Hematopoietic multipotent progenitor cell treated with erythropoietin and hydrocortisone succinate and interleukin-3 and kit ligand, for 4 days (in vitro differentiated cells): ENCODE results near the gene CEP170B.
A peak's percentile ranks its signal among the peaks of the same experiment; 100 is the strongest.

ENCODE experiments used
- DNase-seq: peaks from one replicate; pipeline ENCODE4 v3.0.0-alpha.2; 2015

CEP170B gene

DNA sequence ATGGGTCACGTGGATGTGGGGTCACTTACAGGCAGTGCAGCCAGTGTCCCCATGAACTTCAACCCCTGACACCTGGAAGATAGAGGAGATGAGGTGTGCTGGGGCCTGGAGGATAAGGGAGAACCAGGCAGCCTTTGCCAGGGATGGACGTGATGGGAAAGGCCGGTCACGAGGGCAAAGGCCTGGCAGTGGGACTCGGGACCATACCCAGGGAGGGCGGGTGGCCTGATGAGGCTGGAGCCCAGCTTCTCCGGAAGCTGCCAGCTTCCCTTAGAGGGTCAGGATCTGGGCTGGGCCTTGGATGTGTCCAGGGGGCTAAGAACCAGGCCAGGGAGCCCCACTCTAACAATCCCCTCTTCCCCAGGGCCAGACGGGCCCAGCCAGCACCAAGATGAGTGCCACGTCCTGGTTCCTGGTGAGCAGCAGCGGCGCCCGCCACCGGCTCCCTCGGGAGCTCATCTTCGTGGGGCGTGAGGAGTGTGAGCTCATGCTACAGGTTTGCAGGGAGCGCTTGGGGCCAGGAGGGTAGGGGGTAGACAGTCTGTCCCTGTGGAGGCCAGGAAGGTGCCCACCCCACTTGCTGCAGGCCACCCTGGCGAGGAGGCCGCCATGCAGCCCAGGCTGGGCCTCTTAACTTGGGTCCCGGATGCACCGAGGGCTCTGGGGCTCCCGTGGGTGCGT is 3.1 kb downstream of the CEP170B start:
- DNase-seq, result no peak

DNA sequence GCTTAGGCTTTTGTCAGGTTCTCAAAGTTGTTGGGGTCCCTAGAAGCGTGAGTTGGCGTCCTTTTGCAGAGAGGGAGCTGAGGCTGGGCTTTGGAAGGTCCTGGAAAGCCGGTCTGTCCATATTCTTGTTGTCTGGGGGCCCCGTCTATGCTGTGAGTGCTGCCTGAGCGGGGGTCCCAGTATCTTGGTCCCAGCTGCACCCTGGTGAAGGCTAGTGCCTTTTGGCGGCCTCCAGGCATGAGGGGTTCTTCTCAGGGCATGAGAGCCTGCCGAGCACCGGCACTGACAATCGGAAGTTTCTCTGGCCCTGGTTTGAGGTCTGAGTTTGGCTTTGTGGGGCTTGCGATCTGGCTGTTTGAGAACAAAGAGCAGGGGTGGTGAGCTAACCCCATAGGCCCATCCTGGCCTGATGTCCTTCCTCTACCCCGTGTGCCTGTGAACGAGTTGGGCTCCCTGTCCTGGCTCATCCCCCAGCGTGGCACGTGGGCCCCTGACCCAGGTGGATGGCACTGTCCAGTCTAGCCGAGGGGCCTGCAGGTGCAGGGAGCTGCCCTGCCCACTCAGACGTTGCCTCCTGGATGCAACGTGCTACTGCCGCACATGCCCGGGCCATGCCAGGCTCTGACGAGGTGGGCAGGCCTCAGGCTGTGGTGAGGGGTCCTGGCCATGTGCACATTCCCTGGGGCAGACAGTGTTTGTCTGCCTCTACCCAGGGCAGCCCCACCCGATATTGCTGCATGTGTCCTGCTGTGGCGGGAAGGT is 3.9 kb downstream of the CEP170B start:
- no peak for DNase-seq

DNA sequence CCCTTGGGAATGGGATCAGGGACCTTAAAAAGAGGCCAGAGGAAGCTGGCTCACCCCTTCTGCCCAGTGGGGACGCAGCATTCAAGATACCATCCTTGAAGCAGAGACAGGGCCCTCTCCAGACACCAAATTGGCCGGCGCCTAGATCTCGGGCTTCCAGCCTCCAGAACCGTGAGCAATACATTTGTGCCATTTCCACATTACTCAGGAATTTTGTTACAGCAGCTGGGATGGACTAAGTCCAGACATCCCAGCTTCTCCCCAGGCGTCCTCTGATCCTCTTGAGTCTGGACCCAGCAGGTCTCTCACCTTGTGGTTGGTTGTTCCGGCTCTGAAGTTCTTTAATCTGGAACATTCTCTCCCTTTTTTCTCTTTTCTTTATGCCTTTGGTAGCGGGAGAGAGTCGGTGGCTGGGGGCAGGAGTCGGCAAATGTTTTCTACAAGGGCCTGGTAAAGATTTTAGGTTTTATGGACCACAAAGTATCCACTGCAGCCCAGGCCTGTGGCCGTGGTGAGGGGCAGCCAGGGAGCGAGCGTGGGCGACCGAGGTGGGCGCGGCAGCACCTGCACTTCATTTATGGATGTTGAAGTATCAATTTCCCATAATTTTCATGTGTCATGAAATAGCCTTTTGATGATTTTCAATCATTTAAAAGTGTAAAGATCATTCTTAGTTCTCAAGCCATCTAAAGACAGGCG is 4.8 kb downstream of the CEP170B start:
- DNase-seq, result no peak

DNA sequence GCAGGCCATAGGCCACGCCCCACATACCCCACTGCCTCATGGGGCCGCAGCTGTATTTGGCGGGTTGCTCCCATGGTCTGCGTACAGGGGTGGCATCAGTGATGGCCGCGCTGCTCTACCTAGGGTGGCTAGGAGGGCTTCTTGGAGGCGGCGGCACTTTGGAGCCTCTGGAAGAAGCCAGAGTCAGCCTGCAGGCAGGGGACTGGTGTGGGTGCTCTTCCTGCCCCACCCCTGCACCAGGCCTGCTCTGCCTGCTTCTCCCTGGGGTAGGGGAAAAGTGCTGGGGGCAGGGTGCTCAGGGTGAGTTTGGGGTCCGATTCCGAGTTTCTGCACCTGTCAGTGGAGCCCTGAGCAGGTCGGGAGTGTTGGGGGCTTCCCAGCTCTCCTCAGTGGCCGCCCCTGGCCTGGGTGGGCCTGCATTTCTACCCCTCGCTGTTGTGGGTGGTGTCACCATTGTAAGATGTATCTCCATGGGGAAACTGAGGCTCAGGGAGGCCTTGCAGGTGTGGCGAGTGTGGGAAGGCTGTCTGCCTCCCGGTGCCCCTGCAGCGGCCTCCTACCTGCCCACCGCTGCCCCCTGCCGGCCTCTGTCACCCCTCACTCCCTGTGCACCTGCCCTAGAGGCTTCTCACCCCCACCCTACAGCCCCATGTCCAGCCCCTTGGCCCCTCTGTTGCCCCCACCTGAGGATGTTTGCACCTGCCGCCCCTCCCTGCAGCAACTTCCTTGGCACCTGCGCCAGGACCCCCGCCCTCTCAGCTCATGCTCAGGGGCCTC is 5.5 kb downstream of the CEP170B start:
- peak; percentile 56 for DNase-seq

DNA sequence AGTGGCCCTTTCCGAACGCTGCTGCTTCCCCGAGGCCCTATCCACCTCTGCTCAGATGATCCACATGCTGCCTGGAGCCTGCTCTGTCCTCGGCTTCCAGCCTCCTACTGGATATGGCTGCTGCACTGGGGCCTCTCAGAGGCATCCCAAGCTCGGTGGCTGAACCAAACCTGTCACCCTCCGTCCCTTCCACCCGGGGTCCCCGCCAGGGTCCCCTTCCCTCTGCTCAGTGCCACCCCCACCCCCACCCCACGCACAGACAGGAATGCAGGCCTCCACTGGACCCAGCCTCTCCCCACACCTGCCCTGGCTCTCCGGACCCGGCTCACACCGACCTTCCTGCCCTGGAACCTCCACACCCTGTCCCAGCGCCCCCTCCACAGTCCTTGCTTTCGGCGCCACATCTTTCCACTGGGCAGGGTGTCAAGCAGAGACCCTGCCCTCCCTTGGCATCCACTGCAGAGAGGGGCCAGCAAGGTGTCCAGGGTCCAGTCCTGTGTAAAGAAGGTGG is 6.1 kb downstream of the CEP170B start:
- DNase-seq, result no peak

DNA sequence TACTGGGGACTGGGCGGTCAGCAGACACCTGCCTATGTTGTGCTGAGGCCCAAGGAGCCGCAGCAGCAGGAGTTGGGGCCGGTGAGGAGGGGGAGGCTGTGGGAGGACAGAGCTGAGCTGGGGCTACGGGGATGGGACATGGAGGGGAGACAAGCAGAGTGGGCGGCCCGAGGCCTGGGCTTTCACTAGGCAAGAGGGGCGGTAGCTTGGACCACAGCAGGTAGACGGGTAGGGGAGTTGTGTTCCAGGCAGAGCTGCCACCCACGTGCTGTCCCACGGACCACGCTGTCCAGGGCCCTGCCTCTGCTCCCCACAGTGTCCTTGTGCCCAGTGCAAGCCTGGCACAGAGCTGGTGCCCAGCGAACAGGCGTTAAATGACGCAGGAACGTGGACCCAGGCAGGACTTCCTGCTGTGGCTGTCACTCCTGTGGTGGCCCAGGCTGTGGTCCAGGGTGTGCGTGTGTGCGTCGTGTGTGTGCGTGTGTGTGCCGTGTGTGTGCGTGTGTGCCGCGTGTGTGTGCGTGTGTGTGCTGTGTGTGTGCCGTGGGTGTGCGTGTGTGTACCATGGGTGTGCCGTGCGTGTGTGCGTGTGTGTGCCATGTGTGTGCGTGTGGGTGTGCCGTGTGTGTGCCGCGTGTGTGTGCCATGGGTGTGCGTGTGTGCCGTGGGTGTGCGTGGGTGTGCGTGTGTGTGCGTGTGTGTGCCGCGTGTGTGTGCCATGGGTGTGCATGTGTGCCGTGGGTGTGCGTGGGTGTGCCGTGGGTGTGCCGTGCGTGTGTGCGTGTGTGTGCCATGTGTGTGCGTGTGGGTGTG is 6.8 kb downstream of the CEP170B start:
- no peak for DNase-seq

DNA sequence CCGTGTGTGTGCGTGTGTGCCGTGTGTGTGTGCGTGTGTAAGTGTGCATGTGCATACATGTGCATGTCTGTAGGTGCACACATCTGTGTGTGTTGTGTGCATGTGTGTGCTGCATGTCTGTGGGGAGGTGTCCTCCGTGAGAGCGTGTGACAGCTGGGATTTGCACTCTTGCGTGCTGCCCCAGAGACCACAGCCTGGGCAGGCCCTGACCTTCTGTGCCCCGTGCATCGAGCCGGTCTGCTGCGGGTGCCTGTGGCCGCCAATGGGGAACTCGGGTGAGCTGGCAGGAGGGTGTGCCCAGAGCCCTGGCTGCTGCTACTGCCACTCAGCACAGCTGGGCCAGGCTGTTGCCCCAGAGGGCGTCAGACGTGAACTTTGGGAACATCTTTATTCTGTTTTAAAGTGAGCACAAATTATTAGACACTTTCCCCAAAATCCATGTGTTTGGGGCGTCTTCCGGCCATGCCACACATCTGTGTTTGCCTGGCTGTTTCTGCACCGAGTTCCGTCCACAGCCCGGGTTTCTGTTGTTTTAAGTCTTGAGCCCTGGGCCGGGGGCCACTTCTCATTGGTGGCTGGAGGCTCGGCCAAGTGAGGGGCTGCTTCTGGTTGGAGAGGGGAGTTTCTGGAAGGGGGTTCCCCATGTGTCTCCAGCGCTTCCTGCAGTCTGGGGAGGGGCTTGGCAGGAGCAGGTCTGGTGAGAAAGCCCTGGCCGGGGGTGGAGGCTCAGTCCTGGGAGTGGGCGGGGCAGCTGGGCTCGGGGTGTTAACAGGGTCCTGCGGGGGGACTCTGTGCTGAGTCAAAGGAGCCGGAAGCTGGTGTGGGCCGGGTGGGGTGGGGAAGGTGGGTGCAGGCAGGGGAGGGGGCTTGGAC is 7.6 kb downstream of the CEP170B start:
- DNase-seq, result peak; percentile 73

DNA sequence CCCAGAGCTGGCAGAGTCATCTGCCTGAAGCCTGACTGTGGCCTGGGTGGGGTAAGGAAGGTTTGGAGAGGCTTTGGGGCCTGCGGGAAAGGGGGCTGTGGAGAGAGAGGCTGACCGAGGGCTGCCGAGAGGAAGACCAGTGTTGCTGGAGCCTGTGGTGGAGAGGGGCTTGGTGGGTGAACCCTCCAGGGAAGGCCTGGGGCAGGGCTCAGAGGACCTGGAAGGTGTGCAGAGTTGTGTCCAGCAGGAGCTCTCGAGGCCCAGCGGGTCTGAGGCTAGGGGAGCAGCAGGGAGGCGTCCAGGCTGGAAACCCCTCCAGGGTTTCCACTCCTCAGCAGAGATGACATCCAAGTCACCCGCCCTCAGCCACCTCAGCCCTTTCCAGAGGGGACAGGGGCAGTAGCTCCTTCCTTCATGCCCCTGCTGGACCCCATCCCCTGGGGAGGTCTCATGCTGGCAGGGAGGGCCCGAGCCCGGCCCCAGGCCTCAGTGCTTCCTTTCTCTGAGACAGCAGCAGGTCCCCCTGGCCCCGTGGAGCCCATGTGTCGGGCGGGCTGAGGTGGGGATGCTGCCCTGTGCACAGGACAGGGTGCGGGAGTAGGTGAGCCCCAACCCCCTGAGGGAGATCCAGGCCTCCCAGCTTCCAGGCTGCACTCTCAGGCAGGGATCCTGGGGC is 8.4 kb downstream of the CEP170B start:
- no peak for DNase-seq

DNA sequence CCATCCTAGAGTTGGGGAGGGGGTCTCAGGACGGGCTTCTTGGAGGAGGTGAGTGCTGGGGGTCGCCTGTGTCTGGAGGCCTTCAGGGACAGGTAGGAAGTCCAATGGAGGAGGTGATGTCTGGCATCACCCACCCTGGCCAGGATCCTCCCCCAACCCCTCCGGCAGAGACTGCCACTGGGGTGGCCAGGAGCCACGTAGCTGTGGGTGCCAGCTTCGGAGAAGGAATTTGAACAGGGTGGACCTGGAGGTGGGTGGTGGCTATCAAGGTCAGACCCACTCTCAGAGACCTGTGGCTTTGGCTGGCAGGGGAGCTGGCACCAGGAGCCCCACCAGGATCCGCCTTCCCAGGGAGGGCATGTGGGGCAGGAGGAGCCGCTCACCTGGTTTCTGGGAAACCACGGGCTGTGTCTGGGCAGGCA is 9.1 kb downstream of the CEP170B start:
- DNase-seq, result no peak

DNA sequence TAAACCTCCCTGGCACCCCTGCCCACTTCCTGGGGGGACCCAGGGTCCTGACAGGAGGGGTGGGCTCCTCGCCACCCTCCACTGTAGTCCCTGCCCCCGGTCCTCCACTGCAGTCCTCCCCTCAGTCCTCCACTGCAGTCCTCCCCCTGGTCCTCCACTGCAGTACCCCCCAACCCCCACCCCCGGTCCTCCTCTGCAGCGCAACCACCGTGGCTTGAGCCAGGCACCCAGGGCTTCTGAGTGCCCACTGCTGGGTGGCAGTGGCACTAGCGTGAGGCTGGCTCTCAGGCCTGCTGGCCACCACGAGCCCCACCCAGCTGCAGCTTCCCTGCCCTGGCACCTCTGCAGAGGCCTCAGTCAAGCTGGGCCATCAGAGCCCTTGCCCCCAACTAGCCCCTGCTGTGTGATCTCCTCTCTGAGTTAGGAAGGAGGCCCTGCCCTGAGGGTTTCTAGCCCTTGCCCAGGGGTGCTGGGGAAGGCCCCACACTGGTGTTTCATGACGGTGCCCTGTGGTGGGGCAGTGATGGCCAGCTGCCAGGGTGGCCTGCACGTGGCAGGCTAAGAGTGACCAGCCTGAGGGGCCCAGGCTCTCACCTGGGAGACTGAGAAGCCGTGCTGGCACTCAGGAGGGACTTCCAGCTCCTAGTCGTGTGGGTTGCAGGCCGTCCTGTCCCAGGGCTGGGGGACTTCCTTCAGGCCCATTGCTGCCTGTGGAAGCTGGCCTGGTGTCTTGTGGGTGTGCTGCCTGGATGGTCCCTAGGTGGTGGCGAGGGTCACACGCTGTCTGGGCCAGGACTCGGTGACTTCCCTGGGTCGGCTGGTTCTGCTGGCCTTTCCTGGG is 9.7 kb downstream of the CEP170B start:
- DNase-seq, result no peak

DNA sequence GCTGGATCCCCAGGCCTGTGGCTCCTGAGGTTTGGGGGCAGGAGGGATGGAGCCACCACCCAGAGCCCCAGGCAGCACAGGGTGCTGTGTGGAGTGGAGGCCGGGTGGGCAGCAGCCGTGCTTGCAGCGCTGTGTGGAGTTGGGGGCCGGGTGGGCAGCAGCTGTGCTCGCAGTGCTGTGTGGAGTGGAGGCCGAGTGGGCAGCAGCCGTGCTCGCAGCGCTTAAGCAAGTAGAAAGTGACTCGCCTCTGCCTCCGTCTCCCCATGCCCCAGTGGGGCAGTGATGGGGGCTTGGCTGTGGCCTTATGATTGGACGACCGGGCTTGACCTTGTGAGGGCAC is 10.3 kb downstream of the CEP170B start:
- no peak for DNase-seq

DNA sequence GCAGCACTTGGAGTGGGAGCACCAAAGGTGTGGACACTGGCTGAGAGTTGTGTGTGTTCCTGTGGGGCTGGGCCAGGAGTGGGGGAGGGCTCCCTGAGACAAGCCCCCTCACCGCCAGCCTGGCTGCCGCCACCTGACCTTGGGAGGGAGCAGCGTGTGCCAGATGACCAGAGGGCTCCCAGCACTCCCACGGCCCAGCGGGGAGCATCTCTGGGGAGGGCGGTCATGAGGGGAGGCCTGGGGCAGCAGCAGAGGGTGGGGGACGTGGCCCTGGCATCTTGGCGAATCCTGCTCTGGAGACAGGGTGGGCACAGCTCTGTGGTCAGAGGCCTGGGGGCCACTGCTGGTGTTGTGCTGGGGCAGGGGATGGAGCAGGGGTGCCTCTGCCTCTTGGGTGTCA is 10.7 kb downstream of the CEP170B start:
- no peak for DNase-seq

DNA sequence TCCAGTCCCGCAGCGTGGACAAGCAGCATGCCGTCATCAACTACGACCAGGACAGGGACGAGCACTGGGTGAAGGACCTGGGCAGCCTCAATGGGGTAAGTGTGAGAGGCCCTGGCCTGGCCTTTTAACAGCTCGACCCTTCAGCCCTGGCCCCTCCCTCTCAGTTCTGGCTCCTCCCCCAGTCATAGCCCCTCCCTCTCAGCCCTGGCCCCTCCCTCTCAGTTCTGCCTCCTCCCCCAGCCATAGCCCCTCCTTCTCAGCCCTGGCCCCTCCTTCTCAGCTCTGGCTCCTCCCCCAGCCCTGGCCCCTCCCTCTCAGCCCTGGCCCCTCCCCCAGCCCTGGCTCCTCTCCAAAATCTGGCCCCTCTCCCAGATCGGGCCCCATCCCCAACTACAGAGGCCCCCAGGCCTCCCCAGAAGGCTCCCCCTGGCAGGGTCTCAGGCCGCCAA is 11.2 kb downstream of the CEP170B start:
- peak; percentile 62 for DNase-seq

DNA sequence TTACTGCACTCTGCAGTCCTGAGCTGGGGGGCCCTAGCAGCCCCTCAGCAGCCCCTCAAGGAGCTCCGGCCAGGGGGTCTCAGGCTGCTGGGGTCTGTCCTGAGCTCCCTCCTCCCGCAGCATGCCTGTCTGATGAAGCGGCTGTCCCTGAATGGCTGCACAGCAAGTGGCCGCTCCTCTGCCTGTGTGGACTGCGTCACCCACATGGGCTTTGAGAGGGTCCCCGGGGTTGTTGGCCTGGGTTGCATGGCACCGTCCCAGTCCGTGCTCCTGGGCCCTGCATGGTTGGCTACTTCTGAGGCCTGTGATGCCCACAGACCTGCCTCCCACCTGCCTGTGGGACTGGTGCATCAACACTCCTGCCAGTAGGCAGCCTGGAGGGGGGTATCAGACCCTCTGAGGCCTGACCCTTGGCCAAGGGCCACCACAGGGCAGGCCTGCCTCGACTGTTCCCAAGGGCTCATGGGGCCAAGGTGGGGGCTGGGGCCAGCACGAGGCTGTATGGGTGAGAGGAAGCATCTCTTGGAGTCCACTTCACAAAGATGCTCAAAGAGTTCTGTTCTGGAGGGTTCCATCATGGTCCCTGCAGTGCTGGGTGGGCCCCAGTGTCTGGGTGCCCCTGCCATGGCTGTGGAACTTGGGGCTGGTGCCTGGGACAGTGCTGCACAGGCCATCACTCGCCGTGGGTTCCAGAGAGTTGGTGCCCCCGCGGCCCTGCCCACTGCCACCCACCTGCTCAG is 12.2 kb downstream of the CEP170B start:
- no peak for DNase-seq

DNA sequence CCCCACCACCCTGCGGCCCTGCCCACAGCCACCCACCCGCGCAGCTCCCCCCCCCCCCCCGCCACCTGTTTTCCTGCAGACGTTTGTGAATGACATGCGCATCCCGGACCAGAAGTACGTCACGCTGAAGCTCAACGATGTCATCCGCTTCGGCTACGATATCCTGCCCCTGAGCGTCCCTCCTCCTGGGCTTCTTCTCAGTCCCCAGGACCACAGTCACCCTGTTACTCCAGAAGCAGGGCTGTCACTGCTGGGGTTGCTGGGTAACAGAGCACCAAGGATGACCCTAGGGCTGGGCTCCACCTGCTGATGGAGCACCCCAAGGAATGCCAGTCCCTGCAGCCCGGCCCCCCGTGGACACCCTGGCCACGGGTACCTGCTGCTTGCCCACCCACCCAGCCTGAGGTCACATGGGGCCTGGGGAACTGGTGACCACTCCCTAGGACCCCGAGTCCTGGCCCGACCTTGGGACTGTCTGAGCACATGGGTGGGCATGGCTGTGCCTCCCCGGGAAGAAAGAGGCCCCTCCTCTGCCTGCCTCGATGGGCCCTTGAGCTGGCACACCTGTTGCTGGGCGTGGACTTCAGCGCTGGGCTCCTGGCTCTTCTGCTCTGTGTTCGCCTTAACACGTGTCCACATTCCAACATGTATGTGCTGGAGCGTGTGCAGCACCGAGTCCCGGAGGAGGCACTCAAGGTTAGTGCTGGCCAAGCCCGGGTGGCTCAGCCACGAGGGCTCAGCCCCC is 12.9 kb downstream of the CEP170B start:
- DNase-seq, result no peak

DNA sequence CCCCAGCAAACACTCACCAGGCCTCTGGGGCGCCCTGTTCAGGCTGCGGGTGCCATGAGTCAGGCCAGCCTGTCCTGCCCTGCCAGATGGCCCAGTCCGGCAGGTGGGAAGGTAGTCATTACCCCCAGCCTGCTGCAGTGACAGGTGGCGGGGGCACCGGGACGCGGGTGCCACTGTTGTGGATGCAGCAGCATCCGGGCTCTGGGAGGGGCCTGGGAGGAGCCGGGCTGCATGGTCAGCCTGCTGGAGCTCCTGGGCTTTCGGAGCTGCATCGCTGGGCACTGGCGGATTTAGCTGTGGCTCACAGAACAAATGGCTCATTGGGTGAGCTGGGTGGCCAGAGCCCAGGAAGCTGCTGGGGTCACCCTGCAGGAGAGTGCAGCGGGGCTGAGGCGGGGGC is 13.5 kb downstream of the CEP170B start:
- no peak for DNase-seq

DNA sequence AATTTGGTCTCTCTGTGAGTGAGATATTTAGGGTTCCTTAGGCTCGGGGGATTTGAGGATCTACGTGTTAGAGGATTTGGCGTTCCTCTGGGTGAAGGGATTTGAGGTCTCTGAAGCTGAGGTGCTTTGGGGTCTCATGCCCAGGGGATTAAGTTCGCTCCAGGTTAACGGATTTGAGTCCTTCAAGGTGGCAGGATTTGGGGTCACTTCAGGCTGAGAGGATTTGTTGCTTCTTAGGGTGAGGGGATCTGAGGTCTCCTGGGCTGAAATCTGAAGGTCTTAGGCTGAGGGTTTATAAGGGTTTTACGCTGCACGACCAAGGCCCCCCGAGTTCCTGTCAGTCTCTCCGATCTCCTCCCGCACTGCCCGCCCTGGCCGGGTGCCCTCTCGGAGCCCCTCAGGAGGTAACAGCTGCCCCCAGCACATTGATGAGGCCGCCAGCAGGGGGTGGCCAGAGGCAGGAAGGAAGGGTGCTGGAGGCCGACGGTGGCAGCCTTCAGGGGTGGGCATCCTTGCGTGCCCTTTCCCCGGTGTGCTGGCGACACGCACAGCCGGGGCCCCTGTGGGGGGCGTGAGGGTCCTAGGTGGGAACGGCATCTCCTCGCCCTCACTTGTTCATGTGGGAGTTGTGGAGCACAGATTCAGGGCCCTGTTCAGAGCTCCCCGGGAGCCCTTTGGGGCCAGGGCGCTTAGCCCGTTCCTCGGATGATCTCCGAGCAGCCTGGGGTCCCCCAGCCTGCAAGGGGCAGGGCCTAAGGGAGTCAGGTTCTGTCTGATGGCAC is 14.3 kb downstream of the CEP170B start:
- DNase-seq, result no peak
